HL-60 (cell line): ENCODE data around the gene ASB13.

Experiments
- DNase-seq, 2 experiments: peaks; one replicate each; pipeline ENCODE4 v3.0.0-alpha.2; 2010 to 2020; ENCODE audit warnings: low read depth in 1 of 2, low spot score in 1 of 2
- H3K27ac ChIP-seq: fragments of 250-450 bp; sonication (Bioruptor Pico); replicated peaks from 2 replicates; pipeline ENCODE4 v1.5.1; 2020; ENCODE audit warnings: mild to moderate bottlenecking, moderate library complexity
- H3K27me3 ChIP-seq: fragments of 250-450 bp; sonication (Bioruptor Pico); 2 replicates; pipeline ENCODE4 v1.5.1; 2021; ENCODE audit warnings: mild to moderate bottlenecking, moderate library complexity; ENCODE audit not compliant: insufficient read depth, poor library complexity, severe bottlenecking
- H3K4me3 ChIP-seq: replicated peaks from 2 replicates; pipeline ENCODE4 v1.5.1; 2011; ENCODE audit warnings: mild to moderate bottlenecking, control low read depth, low read length; ENCODE audit not compliant: insufficient read depth
- GABPA ChIP-seq: IDR thresholded peaks from 2 replicates; pipeline ENCODE4 v1.6.1; 2012; ENCODE audit warnings: low read depth
- POLR2AphosphoS5 ChIP-seq: IDR thresholded peaks from 2 replicates; pipeline ENCODE4 v1.6.1; 2012; ENCODE audit warnings: low read depth
- SPI1 ChIP-seq: IDR thresholded peaks from 2 replicates; pipeline ENCODE4 v1.6.1; 2012; ENCODE audit warnings: low read depth, mild to moderate bottlenecking, borderline replicate concordance
- TF ChIP-seq, protein P1 (sequence below): IDR thresholded peaks from one replicate; pipeline ENCODE4 v1.5.1; 2011; ENCODE audit warnings: low read length, control low read depth, inconsistent platforms; ENCODE audit not compliant: insufficient read depth
- TF ChIP-seq, protein P2 (sequence below): IDR thresholded peaks from 2 replicates; pipeline ENCODE4 v1.6.1; 2012; ENCODE audit warnings: low read depth; ENCODE audit not compliant: insufficient replicate concordance

The ASB13 gene

DNA sequence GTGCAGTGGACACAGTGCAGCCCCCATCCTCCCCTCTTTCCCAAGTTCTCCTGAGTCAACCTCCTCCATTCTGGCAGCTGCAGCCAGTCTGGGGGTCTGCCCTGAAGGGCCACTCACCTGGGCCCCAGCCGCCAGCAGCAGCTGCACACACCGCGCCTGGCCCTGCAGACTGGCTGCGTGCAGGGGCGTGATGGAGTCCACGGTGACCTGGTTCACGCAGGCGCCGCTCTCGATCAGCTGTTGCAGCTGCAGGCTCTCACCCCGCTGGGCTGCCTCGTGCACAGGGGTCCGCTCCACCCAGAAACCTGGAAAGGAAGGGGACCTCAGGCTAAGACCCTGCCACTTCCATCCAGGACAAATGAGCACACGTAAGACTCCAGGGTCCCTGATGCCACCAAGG is 13.6 kb downstream of the ASB13 start:
- H3K27ac ChIP-seq, result no peak overlapping the region
- H3K4me3 ChIP-seq, result no peak overlapping the region
- no peaks in the 10 kb centered on the region for H3K27me3 ChIP-seq
- TF ChIP-seq SPI1, result no peak
- TF ChIP-seq, protein P1, sequence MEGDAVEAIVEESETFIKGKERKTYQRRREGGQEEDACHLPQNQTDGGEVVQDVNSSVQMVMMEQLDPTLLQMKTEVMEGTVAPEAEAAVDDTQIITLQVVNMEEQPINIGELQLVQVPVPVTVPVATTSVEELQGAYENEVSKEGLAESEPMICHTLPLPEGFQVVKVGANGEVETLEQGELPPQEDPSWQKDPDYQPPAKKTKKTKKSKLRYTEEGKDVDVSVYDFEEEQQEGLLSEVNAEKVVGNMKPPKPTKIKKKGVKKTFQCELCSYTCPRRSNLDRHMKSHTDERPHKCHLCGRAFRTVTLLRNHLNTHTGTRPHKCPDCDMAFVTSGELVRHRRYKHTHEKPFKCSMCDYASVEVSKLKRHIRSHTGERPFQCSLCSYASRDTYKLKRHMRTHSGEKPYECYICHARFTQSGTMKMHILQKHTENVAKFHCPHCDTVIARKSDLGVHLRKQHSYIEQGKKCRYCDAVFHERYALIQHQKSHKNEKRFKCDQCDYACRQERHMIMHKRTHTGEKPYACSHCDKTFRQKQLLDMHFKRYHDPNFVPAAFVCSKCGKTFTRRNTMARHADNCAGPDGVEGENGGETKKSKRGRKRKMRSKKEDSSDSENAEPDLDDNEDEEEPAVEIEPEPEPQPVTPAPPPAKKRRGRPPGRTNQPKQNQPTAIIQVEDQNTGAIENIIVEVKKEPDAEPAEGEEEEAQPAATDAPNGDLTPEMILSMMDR, result no peak
- TF ChIP-seq POLR2AphosphoS5, result no peak
- no peak for TF ChIP-seq GABPA
- TF ChIP-seq, protein P2, sequence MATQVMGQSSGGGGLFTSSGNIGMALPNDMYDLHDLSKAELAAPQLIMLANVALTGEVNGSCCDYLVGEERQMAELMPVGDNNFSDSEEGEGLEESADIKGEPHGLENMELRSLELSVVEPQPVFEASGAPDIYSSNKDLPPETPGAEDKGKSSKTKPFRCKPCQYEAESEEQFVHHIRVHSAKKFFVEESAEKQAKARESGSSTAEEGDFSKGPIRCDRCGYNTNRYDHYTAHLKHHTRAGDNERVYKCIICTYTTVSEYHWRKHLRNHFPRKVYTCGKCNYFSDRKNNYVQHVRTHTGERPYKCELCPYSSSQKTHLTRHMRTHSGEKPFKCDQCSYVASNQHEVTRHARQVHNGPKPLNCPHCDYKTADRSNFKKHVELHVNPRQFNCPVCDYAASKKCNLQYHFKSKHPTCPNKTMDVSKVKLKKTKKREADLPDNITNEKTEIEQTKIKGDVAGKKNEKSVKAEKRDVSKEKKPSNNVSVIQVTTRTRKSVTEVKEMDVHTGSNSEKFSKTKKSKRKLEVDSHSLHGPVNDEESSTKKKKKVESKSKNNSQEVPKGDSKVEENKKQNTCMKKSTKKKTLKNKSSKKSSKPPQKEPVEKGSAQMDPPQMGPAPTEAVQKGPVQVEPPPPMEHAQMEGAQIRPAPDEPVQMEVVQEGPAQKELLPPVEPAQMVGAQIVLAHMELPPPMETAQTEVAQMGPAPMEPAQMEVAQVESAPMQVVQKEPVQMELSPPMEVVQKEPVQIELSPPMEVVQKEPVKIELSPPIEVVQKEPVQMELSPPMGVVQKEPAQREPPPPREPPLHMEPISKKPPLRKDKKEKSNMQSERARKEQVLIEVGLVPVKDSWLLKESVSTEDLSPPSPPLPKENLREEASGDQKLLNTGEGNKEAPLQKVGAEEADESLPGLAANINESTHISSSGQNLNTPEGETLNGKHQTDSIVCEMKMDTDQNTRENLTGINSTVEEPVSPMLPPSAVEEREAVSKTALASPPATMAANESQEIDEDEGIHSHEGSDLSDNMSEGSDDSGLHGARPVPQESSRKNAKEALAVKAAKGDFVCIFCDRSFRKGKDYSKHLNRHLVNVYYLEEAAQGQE, result no peak
- no peak for DNase-seq

DNA sequence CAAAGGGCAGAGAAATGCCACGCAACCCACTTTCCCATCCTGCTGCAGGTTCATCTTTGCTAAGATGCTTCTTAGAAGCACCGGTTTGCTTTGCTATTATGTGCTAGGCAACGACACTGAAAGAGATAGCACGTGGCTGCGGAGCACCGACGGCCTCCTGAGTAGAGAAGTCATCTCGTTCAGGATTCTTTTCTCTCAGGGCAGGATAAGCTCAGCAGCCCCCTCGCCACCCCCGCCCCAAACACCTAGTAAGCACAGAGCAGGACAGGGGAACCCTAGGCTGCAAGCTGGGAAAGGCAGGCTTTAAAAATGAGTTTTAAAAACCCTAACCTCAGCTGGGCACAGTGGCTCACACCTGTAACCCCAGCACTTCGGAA is 15.0 kb downstream of the ASB13 start:
- Histone ChIP-seq H3K4me3 (no peak overlapping the region), H3K27ac (no peak overlapping the region), H3K27me3 (no peaks in the 10 kb centered on the region)
- no peak for TF ChIP-seq POLR2AphosphoS5
- TF ChIP-seq, protein P2, result no peak
- no peak for TF ChIP-seq SPI1
- TF ChIP-seq GABPA, result no peak
- TF ChIP-seq, protein P1, result no peak
- DNase-seq, result no peak

DNA sequence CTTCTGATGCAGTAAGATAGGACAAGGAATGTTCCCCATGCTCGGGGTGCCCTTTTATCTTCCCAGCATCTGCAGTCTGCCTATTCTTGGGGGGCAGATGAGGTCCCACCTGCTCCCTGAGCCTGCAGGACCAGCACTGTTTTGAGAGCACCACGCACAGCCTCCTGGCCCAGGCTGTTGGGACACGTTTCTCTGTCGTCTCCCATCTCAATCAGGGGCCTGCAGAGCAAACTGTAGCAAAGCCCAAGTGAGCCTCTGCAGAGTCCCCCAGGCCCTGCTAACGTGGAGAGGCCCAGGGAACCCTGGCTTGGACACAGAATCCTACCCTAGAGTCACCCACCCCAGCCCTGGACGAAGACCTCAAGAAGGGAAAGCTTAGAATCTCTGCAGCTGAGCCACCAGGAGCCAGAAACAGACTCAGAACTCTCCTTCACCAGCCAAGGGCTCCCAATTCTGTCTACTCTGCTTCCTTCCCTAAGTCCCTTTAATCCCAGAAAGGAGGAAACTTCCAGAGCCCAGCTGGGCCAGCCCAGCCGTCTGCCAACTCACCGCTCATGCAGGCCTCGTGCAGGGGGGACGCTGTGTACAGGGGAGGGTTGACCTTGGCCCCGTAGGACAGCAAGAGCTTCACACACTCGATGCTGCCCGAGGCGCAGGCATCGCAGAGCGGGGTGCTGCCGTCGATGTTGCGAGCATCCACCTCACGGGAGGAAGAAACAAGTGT is 15.6 kb downstream of the ASB13 start:
- no peak for TF ChIP-seq SPI1
- TF ChIP-seq, protein P2, result no peak
- TF ChIP-seq POLR2AphosphoS5, result no peak
- no peak for TF ChIP-seq GABPA
- TF ChIP-seq, protein P1, result no peak
- Histone ChIP-seq H3K27ac (no peak overlapping the region), H3K4me3 (no peak overlapping the region), H3K27me3 (no peaks in the 10 kb centered on the region)
- no peak for DNase-seq
